ENCODE measurements around the gene GALNT9. TPM values are rescaled to one million over a fixed set of nuclear protein-coding genes. Genes with fewer than 3 reads are reported as not detected.

Gene GALNT9
- total RNA-seq, 4 donors from 2014 or later: 1.6 TPM; not detected in 3

GRCh38 chr12:132328282-132329029 is 933 bp downstream of the GALNT9 start:
- Histone ChIP-seq H3K4me3 (no peak overlapping the region), H3K36me3 (no peaks in the 10 kb centered on the region), H3K4me1 (peaks cover 0 to 24% (median 2%) of the 10 kb centered on the region in 4 donors), H3K27me3 (peaks cover 0 to 72% of the 10 kb centered on the region in 2 donors), H3K9me3 (peaks cover 0 to 5% (median 0%) of the 10 kb centered on the region in 4 donors), H3K27ac (no peak overlapping the region)
- no peak for TF ChIP-seq EP300 (IDR thresholded peaks at IDR 0.05)
- no peak for TF ChIP-seq CTCF (IDR thresholded peaks at IDR 0.05)
- no peak for TF ChIP-seq POLR2A (IDR thresholded peaks at IDR 0.05)
- WGBS, 2 donors: 50 to 54% methylated on average over 24 to 33 of the region's 34 CpGs
- no peak for DNase-seq (ENCODE audit: low spot score in 2 of 2)

GRCh38 chr12:132327336-132328171 is 1.8 kb downstream of the GALNT9 start:
- H3K27me3 ChIP-seq: peaks cover 0 to 70% of the 10 kb centered on the region in 2 donors
- no peak for TF ChIP-seq POLR2A (IDR thresholded peaks at IDR 0.05)
- TF ChIP-seq EP300 (IDR thresholded peaks at IDR 0.05): peak in 1 of 2 donors; percentile 62
- WGBS, 2 donors: 8 to 19% methylated on average over 22 to 31 of the region's 32 CpGs

GRCh38 chr12:132326646-132327045 is 2.7 kb downstream of the GALNT9 start:
- Histone ChIP-seq H3K36me3 (no peaks in the 10 kb centered on the region), H3K27ac (peak overlapping the region in 1 of 4 donors; percentile 41), H3K4me3 (no peak overlapping the region), H3K9me3 (no peaks in the 10 kb centered on the region), H3K27me3 (peaks cover 0 to 67% of the 10 kb centered on the region in 2 donors), H3K4me1 (peaks cover 0 to 24% (median 2%) of the 10 kb centered on the region in 4 donors)
- no peak for TF ChIP-seq POLR2A (IDR thresholded peaks at IDR 0.05)
- TF ChIP-seq CTCF (IDR thresholded peaks at IDR 0.05): no peak
- no peak for TF ChIP-seq EP300 (IDR thresholded peaks at IDR 0.05)
- no peak for DNase-seq (ENCODE audit: low spot score in 2 of 2)
- 65 to 74% methylated on average over 11 of the region's 11 CpGs for WGBS, 2 donors

More at GRCh38 chr12:132327336-132328171, 1.8 kb downstream of the GALNT9 start:
- Histone ChIP-seq H3K4me1 (peaks cover 0 to 24% (median 2%) of the 10 kb centered on the region in 4 donors), H3K4me3 (peak overlapping the region in 1 of 4 donors; percentile 7), H3K27ac (peak overlapping the region in 1 of 4 donors; percentile 41), H3K36me3 (no peaks in the 10 kb centered on the region), H3K9me3 (no peaks in the 10 kb centered on the region)
- DNase-seq (ENCODE audit: low spot score in 2 of 2): peak in 1 of 2 donors; percentile 48

- 80 to 93% methylated on average over 14 to 15 of the region's 15 CpGs for WGBS, 2 donors
- Histone ChIP-seq H3K4me3 (no peak overlapping the region), H3K36me3 (no peaks in the 10 kb centered on the region), H3K27me3 (peaks cover 0 to 58% of the 10 kb centered on the region in 2 donors), H3K27ac (no peak overlapping the region), H3K9me3 (no peaks in the 10 kb centered on the region), H3K4me1 (peaks cover 0 to 24% (median 2%) of the 10 kb centered on the region in 4 donors)
- TF ChIP-seq CTCF (IDR thresholded peaks at IDR 0.05) (no peak), EP300 (IDR thresholded peaks at IDR 0.05) (no peak), POLR2A (IDR thresholded peaks at IDR 0.05) (no peak)
- DNase-seq (ENCODE audit: low spot score in 2 of 2): no peak
Measured at GRCh38 chr12:132325733-132326130, 3.7 kb downstream of the GALNT9 start.

GRCh38 chr12:132324841-132325732 is 4.3 kb downstream of the GALNT9 start:
- H3K4me1 ChIP-seq: peaks cover 0 to 24% (median 2%) of the 10 kb centered on the region in 4 donors
- peaks cover 0 to 51% of the 10 kb centered on the region in 2 donors for H3K27me3 ChIP-seq
- DNase-seq (ENCODE audit: low spot score in 2 of 2): no peak
- no peak overlapping the region for H3K27ac ChIP-seq
- no peak overlapping the region for H3K4me3 ChIP-seq
- 78 to 85% methylated on average over 27 to 28 of the region's 28 CpGs for WGBS, 2 donors
- no peaks in the 10 kb centered on the region for H3K36me3 ChIP-seq
- H3K9me3 ChIP-seq: no peaks in the 10 kb centered on the region
- TF ChIP-seq POLR2A (IDR thresholded peaks at IDR 0.05) (no peak), CTCF (IDR thresholded peaks at IDR 0.05) (no peak), EP300 (IDR thresholded peaks at IDR 0.05) (no peak)

All from tibial nerve (tissue), 4 donors.